ENCODE data around the gene C8G.

DNA sequence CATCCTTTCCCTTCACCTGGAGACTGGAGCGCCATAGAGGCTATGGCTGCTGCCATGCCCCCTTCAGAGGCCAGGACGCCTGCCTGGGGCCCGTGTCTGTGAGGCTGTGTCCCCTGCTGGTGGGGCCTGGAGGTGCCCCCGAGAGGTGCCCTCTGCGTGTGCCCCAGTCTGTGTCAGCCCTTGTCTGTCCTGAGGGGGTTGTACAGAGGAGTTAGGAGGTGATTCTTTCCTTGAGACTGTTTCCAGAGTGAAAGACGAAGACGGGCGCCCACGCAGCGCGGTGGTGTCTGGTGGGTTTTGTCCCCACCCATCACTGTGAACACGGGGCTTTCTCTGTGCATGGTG is 34.2 kb upstream of the C8G start:
- TF ChIP-seq POLR2A (IDR thresholded peaks at IDR 0.05; ENCODE audit: low read depth, low read length) (no peak), RAD21 (IDR thresholded peaks at IDR 0.05; ENCODE audit: low read length) (no peak), RCOR1 (IDR thresholded peaks at IDR 0.05; ENCODE audit: insufficient replicate concordance, low read length) (no peak), SMC3 (IDR thresholded peaks at IDR 0.05; ENCODE audit: low read depth, low read length) (no peak), MAFK (IDR thresholded peaks at IDR 0.05; ENCODE audit: low read depth, low read length) (no peak), MXI1 (IDR thresholded peaks at IDR 0.05; ENCODE audit: borderline replicate concordance, low read depth, low read length) (no peak), BHLHE40 (IDR thresholded peaks at IDR 0.05; ENCODE audit: low read depth, low read length) (no peak), FOS (IDR thresholded peaks at IDR 0.05; ENCODE audit: low read depth, low read length) (no peak), CEBPB (IDR thresholded peaks at IDR 0.05; ENCODE audit: low read depth, low read length) (no peak), CHD1 (IDR thresholded peaks at IDR 0.05; ENCODE audit: low read depth, low read length) (no peak)
- TF ChIP-seq, protein P1, sequence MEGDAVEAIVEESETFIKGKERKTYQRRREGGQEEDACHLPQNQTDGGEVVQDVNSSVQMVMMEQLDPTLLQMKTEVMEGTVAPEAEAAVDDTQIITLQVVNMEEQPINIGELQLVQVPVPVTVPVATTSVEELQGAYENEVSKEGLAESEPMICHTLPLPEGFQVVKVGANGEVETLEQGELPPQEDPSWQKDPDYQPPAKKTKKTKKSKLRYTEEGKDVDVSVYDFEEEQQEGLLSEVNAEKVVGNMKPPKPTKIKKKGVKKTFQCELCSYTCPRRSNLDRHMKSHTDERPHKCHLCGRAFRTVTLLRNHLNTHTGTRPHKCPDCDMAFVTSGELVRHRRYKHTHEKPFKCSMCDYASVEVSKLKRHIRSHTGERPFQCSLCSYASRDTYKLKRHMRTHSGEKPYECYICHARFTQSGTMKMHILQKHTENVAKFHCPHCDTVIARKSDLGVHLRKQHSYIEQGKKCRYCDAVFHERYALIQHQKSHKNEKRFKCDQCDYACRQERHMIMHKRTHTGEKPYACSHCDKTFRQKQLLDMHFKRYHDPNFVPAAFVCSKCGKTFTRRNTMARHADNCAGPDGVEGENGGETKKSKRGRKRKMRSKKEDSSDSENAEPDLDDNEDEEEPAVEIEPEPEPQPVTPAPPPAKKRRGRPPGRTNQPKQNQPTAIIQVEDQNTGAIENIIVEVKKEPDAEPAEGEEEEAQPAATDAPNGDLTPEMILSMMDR (conservative IDR thresholded peaks at IDR 0.05; ENCODE audit: low read depth, low read length), result no peak

All from IMR-90 (cell line).